Stimulated activated CD8-positive, alpha-beta memory T cell treated with anti-CD3 and anti-CD28 coated beads, Interleukin-12 subunit alpha, Interleukin-12 subunit beta, amount 100 ng/mL, for 4 hours (primary cell): ENCODE data around the gene ACTN1.
"Not testable (repeated sequence)": the region's sequence is repeated elsewhere in the genome, so short reads cannot be mapped to it uniquely, and the experiment has no call there.

Source experiments
- DNase-seq: peaks from one replicate; pipeline ENCODE4 v3.0.0-alpha.2; 2020; ENCODE audit warnings: low read depth

ACTN1 gene

GRCh38 chr14:68979021-68979721, at the start of gene ACTN1:
Gene ACTN1 (minus strand): TSS chr14:68979302. CDS start chr14:68979056, 246 bp downstream.
- DNase-seq = peak; percentile 50

- DNase-seq = no peak
Observed at GRCh38 chr14:69027242-69027913, 48.3 kb upstream of the ACTN1 start.

GRCh38 chr14:69023035-69023434, 43.9 kb upstream of the ACTN1 start:
- no peak for DNase-seq

- DNase-seq = not testable (repeated sequence)
Observed at GRCh38 chr14:69022093-69022492, 43.0 kb upstream of the ACTN1 start.

GRCh38 chr14:69017706-69018105, 38.6 kb upstream of the ACTN1 start:
- DNase-seq = no peak

GRCh38 chr14:69014829-69015259, 35.7 kb upstream of the ACTN1 start:
- DNase-seq = no peak

- no peak for DNase-seq
Observed at GRCh38 chr14:69013943-69014782, 35.1 kb upstream of the ACTN1 start.

- no peak for DNase-seq
Observed at GRCh38 chr14:69012256-69012953, 33.3 kb upstream of the ACTN1 start.

GRCh38 chr14:69010648-69011047, 31.5 kb upstream of the ACTN1 start:
- no peak for DNase-seq

GRCh38 chr14:69008421-69008884, 29.4 kb upstream of the ACTN1 start:
- no peak for DNase-seq

GRCh38 chr14:69006346-69006745, 27.2 kb upstream of the ACTN1 start:
- DNase-seq = no peak

GRCh38 chr14:69005432-69006148, 26.5 kb upstream of the ACTN1 start:
- DNase-seq = no peak

GRCh38 chr14:69004731-69005431, 25.8 kb upstream of the ACTN1 start:
- no peak for DNase-seq

- DNase-seq = no peak
Observed at GRCh38 chr14:69003626-69004025, 24.5 kb upstream of the ACTN1 start.

GRCh38 chr14:69002069-69002468, 23.0 kb upstream of the ACTN1 start:
- DNase-seq = no peak

- no peak for DNase-seq
Observed at GRCh38 chr14:69001375-69001774, 22.3 kb upstream of the ACTN1 start.

- DNase-seq = no peak
Observed at GRCh38 chr14:68998062-68998461, 19.0 kb upstream of the ACTN1 start.

- no peak for DNase-seq
Observed at GRCh38 chr14:68995731-68996130, 16.6 kb upstream of the ACTN1 start.

GRCh38 chr14:68994056-68994455, 15.0 kb upstream of the ACTN1 start:
- DNase-seq = no peak

GRCh38 chr14:68987653-68988036, 8.5 kb upstream of the ACTN1 start:
- no peak for DNase-seq
